CD14-positive monocyte (primary cell): ENCODE data around the gene THNSL1. TPM values are rescaled to one million over a fixed set of nuclear protein-coding genes. Genes with fewer than 3 reads are reported as not detected.
A peak's percentile ranks its signal among the peaks of the same experiment; 100 is the strongest.

Experiments used
- DNase-seq, 3 donors: peaks; one replicate each; pipeline ENCODE4 v3.0.0-alpha.2; 2011 to 2022
- H2AFZ ChIP-seq: 2 replicates; pipeline ENCODE4 v1.6.0; 2012; ENCODE audit warnings: mild to moderate bottlenecking, low read depth, low read length, inconsistent platforms; ENCODE audit not compliant: insufficient read depth, poor library complexity, severe bottlenecking
- H3K27ac ChIP-seq, 2 donors: 1 replicate in 1 of 2; 2 replicates in 1 of 2; pipeline ENCODE4 v1.5.1; 2012 to 2013; ENCODE audit warnings: low read length in 2 of 2, control low read depth in 1 of 2, inconsistent platforms in 1 of 2, low read depth in 1 of 2, mild to moderate bottlenecking in 1 of 2
- H3K27me3 ChIP-seq, 2 donors: one replicate each; pipeline versions ENCODE4 v1.6.0 to v1.6.1; 2011 to 2013; ENCODE audit warnings: low read length in 2 of 2; ENCODE audit not compliant: control insufficient read depth in 2 of 2, insufficient read depth in 2 of 2
- H3K36me3 ChIP-seq, 2 donors: replicated peaks in 1 of 2; 1 replicate in 1 of 2; 2 replicates in 1 of 2; pipeline versions ENCODE4 v1.5.1 to v1.6.1; 2012 to 2013; ENCODE audit warnings: low read length in 2 of 2, control low read depth in 1 of 2, inconsistent platforms in 1 of 2, mild to moderate bottlenecking in 1 of 2; ENCODE audit not compliant: insufficient read depth in 2 of 2, control insufficient read depth in 1 of 2
- H3K4me1 ChIP-seq, 2 donors: 1 replicate in 1 of 2; 2 replicates in 1 of 2; pipeline versions ENCODE4 v1.5.1 to v1.6.1; 2012 to 2013; ENCODE audit warnings: low read length in 2 of 2, control low read depth in 1 of 2, inconsistent platforms in 1 of 2, mild to moderate bottlenecking in 1 of 2, moderate library complexity in 1 of 2; ENCODE audit not compliant: insufficient read depth in 2 of 2, control insufficient read depth in 1 of 2
- H3K4me2 ChIP-seq: replicated peaks from 2 replicates; pipeline ENCODE3; 2012; ENCODE audit warnings: low read length, moderate library complexity, mild to moderate bottlenecking; ENCODE audit not compliant: poor library complexity, severe bottlenecking; ENCODE audit errors: extremely low read depth
- H3K4me3 ChIP-seq, 3 experiments: fragments of 200-600 bp in 1 of 3; sonication (generic) in 1 of 3; replicated peaks in 1 of 3; 1 replicate in 2 of 3; 2 replicates in 1 of 3; pipeline ENCODE4 v1.5.1; 2011 to 2013; ENCODE audit warnings: low read length in 3 of 3, mild to moderate bottlenecking in 3 of 3, control low read depth in 2 of 3, low read depth in 2 of 3, inconsistent platforms in 1 of 3, moderate library complexity in 1 of 3
- H3K79me2 ChIP-seq: 2 replicates; pipeline ENCODE4 v1.6.0; 2012; ENCODE audit warnings: mild to moderate bottlenecking, control low read depth, inconsistent platforms, low read length, moderate library complexity; ENCODE audit not compliant: insufficient read depth
- H3K9ac ChIP-seq: 2 replicates; pipeline ENCODE4 v1.6.0; 2017; ENCODE audit warnings: low read length, mild to moderate bottlenecking; ENCODE audit not compliant: insufficient read depth, poor library complexity, severe bottlenecking
- H3K9me3 ChIP-seq, 2 donors: replicated peaks in 1 of 2; 1 replicate in 1 of 2; 2 replicates in 1 of 2; pipeline versions ENCODE4 v1.5.1 to v1.6.1; 2012 to 2013; ENCODE audit warnings: low read length in 2 of 2, control low read depth in 1 of 2; ENCODE audit not compliant: control insufficient read depth in 1 of 2, insufficient read depth in 1 of 2
- H4K20me1 ChIP-seq: 2 replicates; pipeline ENCODE4 v1.6.0; 2012; ENCODE audit warnings: mild to moderate bottlenecking, low read length, control low read depth, moderate library complexity; ENCODE audit not compliant: insufficient read depth
- H3K27ac Mint-ChIP-seq, 7 donors: one replicate each; pipeline ENCODE4 v1.8.0; 2020; ENCODE audit warnings: mild to moderate bottlenecking in 7 of 7, mixed read lengths in 7 of 7, moderate library complexity in 6 of 7, inconsistent platforms in 2 of 7
- H3K27me3 Mint-ChIP-seq, 3 donors: one replicate each; pipeline ENCODE4 v1.8.0; 2021 to 2022; ENCODE audit warnings: low read depth in 3 of 3, mild to moderate bottlenecking in 3 of 3, mixed read lengths in 3 of 3, moderate library complexity in 3 of 3, inconsistent platforms in 1 of 3
- H3K36me3 Mint-ChIP-seq, 2 donors: one replicate each; pipeline ENCODE4 v1.8.0; 2020; ENCODE audit warnings: mixed read lengths in 2 of 2, inconsistent platforms in 1 of 2, mild to moderate bottlenecking in 1 of 2
- H3K4me1 Mint-ChIP-seq: one replicate; pipeline ENCODE4 v1.8.0; 2020; ENCODE audit warnings: mild to moderate bottlenecking, mixed read lengths
- H3K4me3 Mint-ChIP-seq, 2 donors: one replicate each; pipeline ENCODE4 v1.8.0; 2020; ENCODE audit warnings: mild to moderate bottlenecking in 2 of 2, mixed read lengths in 2 of 2, moderate library complexity in 1 of 2
- H3K9me3 Mint-ChIP-seq, 7 donors: one replicate each; pipeline ENCODE4 v1.8.0; 2020 to 2022; ENCODE audit warnings: mixed read lengths in 7 of 7, mild to moderate bottlenecking in 6 of 7, moderate library complexity in 6 of 7, inconsistent platforms in 2 of 7
- CTCF ChIP-seq: fragments of 200-600 bp; IDR thresholded peaks from one replicate; pipeline ENCODE4 v1.8.0; 2022; ENCODE audit warnings: antibody characterized with exemption, mild to moderate bottlenecking
- WGBS: methylation state at CpG from one replicate; pipeline ENCODE4 v1.1.5; 2013; ENCODE audit warnings: missing lambda C conversion rate; ENCODE audit not compliant: insufficient coverage; 5-methylcytosine and 5-hydroxymethylcytosine counted together
- intact Hi-C, 2 donors: fragments of 100-400 bp; cut with micrococcal nuclease; formaldehyde crosslinking; loops; one replicate each; pipeline versions ENCODE4 v1.15.0 to v1.15.1; 2023
- polyA minus RNA-seq: library from RNA; depleted of rRNA, polyadenylated mRNA; stranded (reverse); fragments of >200 nt; gene quantifications from 2 replicates; pipeline ENCODE4 v1.2.3, GENCODE V29; 2012
- polyA plus RNA-seq, 3 donors: library from polyadenylated mRNA; depleted of rRNA in 1 of 3; unstranded in 2 of 3; stranded (reverse) in 1 of 3; fragments of 300-500 nt in 2 of 3; fragments of >200 nt in 1 of 3; fragmentation: Illumina TruSeq in 2 of 3; gene quantifications; 1 replicate in 2 of 3; 2 replicates in 1 of 3; pipeline ENCODE4 v1.2.3, GENCODE V29; 2012 to 2021
- total RNA-seq, 12 experiments: library from RNA in 1 of 12; stranded (reverse) in 1 of 12; fragments of 120-200 nt in 1 of 12; gene quantifications; one replicate each; pipeline ENCODE4 v1.2.4 and lab custom pipeline; 2013 to 2026; ENCODE audit warnings: mixed read lengths in 6 of 12, inconsistent platforms in 1 of 12

Gene THNSL1
- total RNA-seq (2013): 0.31 TPM
- polyA plus RNA-seq: under 1 TPM in 2 of 3 donors, not detected in 1; 0.03 to 0.13 TPM
- 0.14 and 0.16 TPM in 2 replicates for polyA minus RNA-seq
- 0.06 to 1.8 (median 0.25) reads per million in 11 experiments for total RNA-seq (lab: John Stamatoyannopoulos, UW)

- Histone ChIP-seq H3K9ac (peak within 1 kb of the TSS; percentile 34), H3K4me2 (peak within 1 kb of the TSS; percentile 88), H2AFZ (peak within 1 kb of the TSS; percentile 94), H3K4me1 (peaks cover 19 to 22% of the 10 kb centered on the region in 2 donors), H3K27me3 (no peaks in the 10 kb centered on the region), H3K36me3 (no peaks in the 10 kb centered on the region), H4K20me1 (no peaks in the 10 kb centered on the region), H3K79me2 (no peaks in the 10 kb centered on the region), H3K27ac (peak within 1 kb of the TSS; percentile 65 to 75), H3K9me3 (no peaks in the 10 kb centered on the region), H3K4me3 (peak within 1 kb of the TSS; percentile 59 to 80 (median 64))
- H3K27ac Mint-ChIP-seq: peak within 1 kb of the TSS; percentile 89 to 97 (median 93)
- no peak for TF ChIP-seq CTCF
- peak within 1 kb of the TSS; percentile 85 to 91 for H3K4me3 Mint-ChIP-seq
- peaks cover 0 to 5% (median 0%) of the 10 kb centered on the region in 3 donors for H3K27me3 Mint-ChIP-seq
- WGBS: under 1% methylated on average over 63 of the region's 69 CpGs
- peaks cover 0 to 1% (median 0%) of the 10 kb centered on the region in 7 donors for H3K9me3 Mint-ChIP-seq
- peaks cover 22% of the 10 kb centered on the region for H3K4me1 Mint-ChIP-seq
- DNase-seq: peak; percentile 94 to 96 (median 95)
- intact Hi-C loops: loop anchor here (5.0 to 10.0 kb wide), 2 partner anchors 292 to 294 kb away; partner anchors contain the start of gene ARHGAP21 (in 2 of the 2)
- H3K36me3 Mint-ChIP-seq: no peaks in the 10 kb centered on the region
Observed at GRCh38 chr10:25016376-25017153, at the start of gene THNSL1. THNSL1 (plus strand) TSS chr10:25016612; CDS start chr10:25023224, 6,612 bp downstream.

- intact Hi-C loops: no loop called here
- no peaks in the 10 kb centered on the region for H3K27me3 ChIP-seq
- Mint-ChIP-seq H3K27ac (peak overlapping the region in 1 of 7 donors; percentile 2), H3K27me3 (peaks cover 0 to 3% (median 2%) of the 10 kb centered on the region in 3 donors), H3K9me3 (peaks cover 0 to 5% (median 0%) of the 10 kb centered on the region in 7 donors), H3K36me3 (no peaks in the 10 kb centered on the region), H3K4me1 (no peaks in the 10 kb centered on the region), H3K4me3 (no peak overlapping the region)
- WGBS: 93% methylated on average over 3 of the region's 5 CpGs
- no peaks in the 10 kb centered on the region for H3K4me1 ChIP-seq
- no peak overlapping the region for H2AFZ ChIP-seq
- H3K4me3 ChIP-seq: no peak overlapping the region
- H3K9ac ChIP-seq: no peak overlapping the region
- H3K27ac ChIP-seq: no peak overlapping the region
- no peaks in the 10 kb centered on the region for H3K36me3 ChIP-seq
- H3K9me3 ChIP-seq: no peaks in the 10 kb centered on the region
- no peaks in the 10 kb centered on the region for H4K20me1 ChIP-seq
- H3K79me2 ChIP-seq: no peaks in the 10 kb centered on the region
- H3K4me2 ChIP-seq: no peak overlapping the region
- no peak for TF ChIP-seq CTCF
- no peak for DNase-seq
Observed at GRCh38 chr10:24966962-24967481, 49.4 kb upstream of the THNSL1 start.
